Ishikawa (cell line): ENCODE results near the gene MEGF6.

Experiments
- RAD21 ChIP-seq: IDR thresholded peaks from 2 replicates; pipeline ENCODE4 v1.6.1; 2012; ENCODE audit warnings: low read depth
- ZBTB7A ChIP-seq: IDR thresholded peaks from 2 replicates; pipeline ENCODE4 v1.6.1; 2012; ENCODE audit warnings: low read depth
- TF ChIP-seq, protein P1 (sequence below): IDR thresholded peaks from 2 replicates; pipeline ENCODE4 v1.6.1; 2012; ENCODE audit warnings: low read depth, mild to moderate bottlenecking
- TF ChIP-seq, protein P2 (sequence below): IDR thresholded peaks from 2 replicates; pipeline ENCODE4 v1.6.1; 2012

DNA sequence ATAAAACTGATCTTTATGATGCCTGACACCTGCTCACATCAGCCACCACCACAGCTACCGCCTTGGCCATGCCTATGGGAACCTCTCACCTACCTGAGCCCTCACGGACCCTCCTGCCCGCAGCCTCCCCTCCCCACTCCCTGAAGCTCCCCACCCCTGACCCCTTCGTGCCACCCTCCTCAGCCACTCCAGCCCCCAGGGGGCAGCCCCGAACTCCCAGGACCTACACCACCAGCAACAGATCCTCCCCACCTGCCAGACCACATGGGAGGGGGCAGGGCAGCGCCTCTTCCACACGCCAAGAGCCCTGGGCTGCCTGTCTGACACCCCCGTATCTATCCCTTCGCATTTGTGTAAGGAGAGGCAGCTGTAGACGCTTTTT lies 171.0 kb downstream of the MEGF6 start:
- TF ChIP-seq RAD21 (no peak), ZBTB7A (no peak)
- TF ChIP-seq, protein P1, sequence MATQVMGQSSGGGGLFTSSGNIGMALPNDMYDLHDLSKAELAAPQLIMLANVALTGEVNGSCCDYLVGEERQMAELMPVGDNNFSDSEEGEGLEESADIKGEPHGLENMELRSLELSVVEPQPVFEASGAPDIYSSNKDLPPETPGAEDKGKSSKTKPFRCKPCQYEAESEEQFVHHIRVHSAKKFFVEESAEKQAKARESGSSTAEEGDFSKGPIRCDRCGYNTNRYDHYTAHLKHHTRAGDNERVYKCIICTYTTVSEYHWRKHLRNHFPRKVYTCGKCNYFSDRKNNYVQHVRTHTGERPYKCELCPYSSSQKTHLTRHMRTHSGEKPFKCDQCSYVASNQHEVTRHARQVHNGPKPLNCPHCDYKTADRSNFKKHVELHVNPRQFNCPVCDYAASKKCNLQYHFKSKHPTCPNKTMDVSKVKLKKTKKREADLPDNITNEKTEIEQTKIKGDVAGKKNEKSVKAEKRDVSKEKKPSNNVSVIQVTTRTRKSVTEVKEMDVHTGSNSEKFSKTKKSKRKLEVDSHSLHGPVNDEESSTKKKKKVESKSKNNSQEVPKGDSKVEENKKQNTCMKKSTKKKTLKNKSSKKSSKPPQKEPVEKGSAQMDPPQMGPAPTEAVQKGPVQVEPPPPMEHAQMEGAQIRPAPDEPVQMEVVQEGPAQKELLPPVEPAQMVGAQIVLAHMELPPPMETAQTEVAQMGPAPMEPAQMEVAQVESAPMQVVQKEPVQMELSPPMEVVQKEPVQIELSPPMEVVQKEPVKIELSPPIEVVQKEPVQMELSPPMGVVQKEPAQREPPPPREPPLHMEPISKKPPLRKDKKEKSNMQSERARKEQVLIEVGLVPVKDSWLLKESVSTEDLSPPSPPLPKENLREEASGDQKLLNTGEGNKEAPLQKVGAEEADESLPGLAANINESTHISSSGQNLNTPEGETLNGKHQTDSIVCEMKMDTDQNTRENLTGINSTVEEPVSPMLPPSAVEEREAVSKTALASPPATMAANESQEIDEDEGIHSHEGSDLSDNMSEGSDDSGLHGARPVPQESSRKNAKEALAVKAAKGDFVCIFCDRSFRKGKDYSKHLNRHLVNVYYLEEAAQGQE: no peak
- TF ChIP-seq, protein P2, sequence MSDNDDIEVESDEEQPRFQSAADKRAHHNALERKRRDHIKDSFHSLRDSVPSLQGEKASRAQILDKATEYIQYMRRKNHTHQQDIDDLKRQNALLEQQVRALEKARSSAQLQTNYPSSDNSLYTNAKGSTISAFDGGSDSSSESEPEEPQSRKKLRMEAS: no peak
